Cardiac atrium fibroblast (primary cell): ENCODE measurements around the gene HLA-DPA1. TPM values are rescaled to one million over a fixed set of nuclear protein-coding genes. Genes with fewer than 3 reads are reported as not detected.

ENCODE experiments used
- total RNA-seq: library from RNA; depleted of rRNA; stranded (reverse); fragments of >200 nt; gene quantifications from 2 replicates; pipeline ENCODE4 v1.2.3, GENCODE V29; 2015

HLA-DPA1 gene
- 1.4 and 1.6 TPM in 2 replicates for total RNA-seq

DNA sequence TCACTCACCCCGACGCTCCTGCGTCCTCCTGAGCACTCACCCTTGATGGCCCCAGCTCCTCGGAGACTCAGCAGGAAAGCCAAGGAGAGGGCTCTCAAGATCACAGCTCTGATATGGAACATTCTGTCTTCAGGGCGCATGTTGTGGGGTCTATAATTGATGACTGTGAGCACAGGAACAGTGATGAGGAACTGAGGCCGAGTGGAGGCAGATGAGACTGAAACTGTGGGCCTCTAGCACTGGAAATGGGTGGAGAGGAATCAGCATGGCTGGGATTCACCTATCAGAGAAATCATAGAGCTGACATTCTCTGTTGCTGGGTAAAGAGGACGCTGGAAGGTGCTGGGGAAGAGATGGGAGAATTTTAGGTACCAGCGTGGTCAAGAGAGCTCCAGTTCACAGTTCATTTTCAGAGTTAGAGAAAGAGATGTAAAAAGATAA lies at the start of gene HLA-DPA1:
Gene HLA-DPA1 (minus strand): TSS at position 219 of the 441 bp plus-strand sequence.

DNA sequence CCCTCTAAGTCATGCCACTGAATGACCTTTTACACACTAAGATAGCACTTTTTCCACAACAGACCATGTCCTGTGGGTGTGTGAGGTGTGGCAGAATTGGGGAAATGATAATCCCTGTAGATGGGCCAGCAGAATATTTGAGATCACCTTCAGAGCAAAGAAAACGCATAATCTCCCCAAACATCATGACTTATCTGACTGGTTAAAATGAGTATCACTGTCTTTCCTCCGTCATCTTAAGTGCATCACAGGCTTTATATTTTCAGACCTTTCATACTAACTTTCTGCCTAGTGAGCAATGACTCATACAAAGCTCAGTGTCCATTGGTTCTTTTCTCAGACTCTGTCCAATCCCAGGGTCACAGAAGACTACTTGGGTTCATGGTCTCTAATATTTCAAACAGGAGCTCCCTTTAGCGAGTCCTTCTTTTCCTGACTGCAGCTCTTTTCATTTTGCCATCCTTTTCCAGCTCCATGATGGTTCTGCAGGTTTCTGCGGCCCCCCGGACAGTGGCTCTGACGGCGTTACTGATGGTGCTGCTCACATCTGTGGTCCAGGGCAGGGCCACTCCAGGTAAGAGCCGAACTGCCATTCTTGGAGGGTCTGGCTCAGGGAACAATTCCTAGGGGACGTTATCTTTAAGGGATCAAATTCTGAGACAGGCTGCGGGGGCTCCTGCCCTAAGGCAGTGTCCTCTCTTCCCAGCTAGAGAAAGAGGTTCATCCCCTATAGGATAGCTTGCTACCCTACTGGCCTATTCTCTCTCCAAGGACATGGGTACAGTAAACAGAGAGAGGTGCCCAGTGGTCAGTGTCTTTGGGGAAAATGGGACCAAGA lies 2.3 kb upstream of the HLA-DPA1 start, which contains the start of gene HLA-DPB1:
Gene HLA-DPB1 (plus strand): TSS at position 423 of the 838 bp plus-strand sequence. CDS start 52 bp downstream, at position 475.

Other genes with a start within 250 kb of the HLA-DPA1 start
- gene TAP2, start 234.9 kb downstream of the HLA-DPA1 start, total RNA-seq, result 4.5 and 10.4 TPM in 2 replicates
- 28.3 and 40.8 TPM in 2 replicates for gene PSMB8, start 229.6 kb downstream of the HLA-DPA1 start, total RNA-seq
- gene TAP1, start 219.9 kb downstream of the HLA-DPA1 start, total RNA-seq, result 12.8 and 28.0 TPM in 2 replicates
- gene PSMB9, start 219.5 kb downstream of the HLA-DPA1 start, total RNA-seq, result 7.9 and 12.5 TPM in 2 replicates
- not detected in 2 replicates for gene HLA-DMB, start 132.6 kb downstream of the HLA-DPA1 start, total RNA-seq
- gene HLA-DMA, start 120.6 kb downstream of the HLA-DPA1 start, total RNA-seq, result 4.5 and 4.9 TPM in 2 replicates
- gene BRD2, start 105.1 kb downstream of the HLA-DPA1 start, total RNA-seq, result 93.7 and 100 TPM in 2 replicates
- gene HLA-DOA, start 64.1 kb downstream of the HLA-DPA1 start, total RNA-seq, result not detected in 2 replicates
- 12.1 and 27.1 TPM in 2 replicates for gene HLA-DPB1, start 2.3 kb upstream of the HLA-DPA1 start, total RNA-seq
- 0.16 and 0.18 TPM in 2 replicates for gene COL11A2, start 118.8 kb upstream of the HLA-DPA1 start, total RNA-seq
- 15.1 and 23.3 TPM in 2 replicates for gene RXRB, start 127.0 kb upstream of the HLA-DPA1 start, total RNA-seq
- gene SLC39A7, start 127.2 kb upstream of the HLA-DPA1 start, total RNA-seq, result 166 and 183 TPM in 2 replicates
- 3.1 and 9.0 TPM in 2 replicates for gene HSD17B8, start 131.0 kb upstream of the HLA-DPA1 start, total RNA-seq
- 9.9 and 12.6 TPM in 2 replicates for gene RING1, start 134.9 kb upstream of the HLA-DPA1 start, total RNA-seq
- 28.2 and 40.2 TPM in 2 replicates for gene VPS52, start 198.2 kb upstream of the HLA-DPA1 start, total RNA-seq
- 4,152 and 5,581 TPM in 2 replicates for gene RPS18, start 198.4 kb upstream of the HLA-DPA1 start, total RNA-seq
- gene B3GALT4, start 203.5 kb upstream of the HLA-DPA1 start, total RNA-seq, result 2.3 and 3.6 TPM in 2 replicates
- gene WDR46, start 215.6 kb upstream of the HLA-DPA1 start, total RNA-seq, result 44.2 and 59.8 TPM in 2 replicates
- gene PFDN6, start 216.0 kb upstream of the HLA-DPA1 start, total RNA-seq, result 48.1 and 49.3 TPM in 2 replicates
- gene RGL2, start 225.3 kb upstream of the HLA-DPA1 start, total RNA-seq, result 31.4 and 36.6 TPM in 2 replicates
- gene TAPBP, start 240.4 kb upstream of the HLA-DPA1 start, total RNA-seq, result 63.7 and 110 TPM in 2 replicates
- gene ZBTB22, start 244.1 kb upstream of the HLA-DPA1 start, total RNA-seq, result 15.9 and 19.0 TPM in 2 replicates
- gene DAXX, start 249.3 kb upstream of the HLA-DPA1 start, total RNA-seq, result 41.7 and 42.3 TPM in 2 replicates